ENCODE measurements around the gene KSR1. TPM values are rescaled to one million over a fixed set of nuclear protein-coding genes. Genes with fewer than 3 reads are reported as not detected.
A peak's percentile ranks its signal among the peaks of the same experiment; 100 is the strongest.
"Not testable (repeated sequence)": the region's sequence is repeated elsewhere in the genome, so short reads cannot be mapped to it uniquely, and the experiment has no call there.

KSR1 gene
- total RNA-seq, 2 donors from 2014 or later: 99.9 to 142 TPM

- H3K27ac ChIP-seq: no peak overlapping the region
- H3K9me3 ChIP-seq: no peaks in the 10 kb centered on the region
- ATAC-seq: no peak
- H3K4me1 ChIP-seq: peaks cover 41% of the 10 kb centered on the region
- no peaks in the 10 kb centered on the region for H3K27me3 ChIP-seq
- no peak overlapping the region for H3K4me3 ChIP-seq
- no peaks in the 10 kb centered on the region for H3K36me3 ChIP-seq (replicated peaks in 1 of 2; ENCODE audit: insufficient read depth in 1 of 2, low read depth in 2 of 2)
- intact Hi-C loops (cut with DNase I): no loop called here
- 93 to 98% methylated on average over 4 of the region's 4 CpGs for WGBS, 2 donors
- TF ChIP-seq POLR2A (IDR thresholded peaks at IDR 0.05) (no peak), CTCF (IDR thresholded peaks at IDR 0.05) (no peak)
- no peak for DNase-seq
Observed at GRCh38 chr17:27463235-27463677, 7.0 kb downstream of the KSR1 start.

GRCh38 chr17:27464019-27464418, 7.8 kb downstream of the KSR1 start:
- H3K36me3 ChIP-seq (replicated peaks in 1 of 2; ENCODE audit: insufficient read depth in 1 of 2, low read depth in 2 of 2); intact Hi-C loops (cut with DNase I); H3K27me3 ChIP-seq; DNase-seq; ATAC-seq; H3K4me3 ChIP-seq; H3K27ac ChIP-seq; H3K9me3 ChIP-seq: not testable (repeated sequence)
- H3K4me1 ChIP-seq: peaks cover 41% of the 10 kb centered on the region
- WGBS, 2 donors: 47 to 73% methylated on average over 2 to 3 of the region's 3 CpGs

- Histone ChIP-seq H3K36me3 (replicated peaks in 1 of 2; ENCODE audit: insufficient read depth in 1 of 2, low read depth in 2 of 2) (no peaks in the 10 kb centered on the region), H3K4me1 (peaks cover 41% of the 10 kb centered on the region), H3K27me3 (no peaks in the 10 kb centered on the region), H3K27ac (no peak overlapping the region), H3K4me3 (no peak overlapping the region), H3K9me3 (no peaks in the 10 kb centered on the region)
- WGBS, 2 donors: 81 to 91% methylated on average over 1 of the region's 1 CpG
- ATAC-seq: no peak
- TF ChIP-seq CTCF (IDR thresholded peaks at IDR 0.05) (no peak), POLR2A (IDR thresholded peaks at IDR 0.05) (no peak)
- intact Hi-C loops (cut with DNase I): no loop called here
- DNase-seq: no peak
Observed at GRCh38 chr17:27464431-27464830, 8.2 kb downstream of the KSR1 start.

- DNase-seq; H3K9me3 ChIP-seq; H3K4me3 ChIP-seq; H3K36me3 ChIP-seq (replicated peaks in 1 of 2; ENCODE audit: insufficient read depth in 1 of 2, low read depth in 2 of 2); ATAC-seq; H3K27ac ChIP-seq; H3K27me3 ChIP-seq; intact Hi-C loops (cut with DNase I): not testable (repeated sequence)
- H3K4me1 ChIP-seq: peaks cover 39% of the 10 kb centered on the region
- 69 to 89% methylated on average over 2 of the region's 2 CpGs for WGBS, 2 donors
Observed at GRCh38 chr17:27465875-27466274, 9.6 kb downstream of the KSR1 start.

- peaks cover 39% of the 10 kb centered on the region for H3K4me1 ChIP-seq
- no peak for ATAC-seq
Observed at GRCh38 chr17:27466376-27466742, 10.1 kb downstream of the KSR1 start.

More at GRCh38 chr17:27466376-27466742, 10.1 kb downstream of the KSR1 start:
- peak overlapping the region in 1 of 4 donors; percentile 7 for H3K27ac ChIP-seq
- no peak overlapping the region for H3K4me3 ChIP-seq
- WGBS, 2 donors: 68 to 78% methylated on average over 3 of the region's 3 CpGs
- TF ChIP-seq CTCF (IDR thresholded peaks at IDR 0.05) (no peak), POLR2A (IDR thresholded peaks at IDR 0.05) (no peak)
- no peaks in the 10 kb centered on the region for H3K27me3 ChIP-seq
- intact Hi-C loops (cut with DNase I): no loop called here
- H3K36me3 ChIP-seq (replicated peaks in 1 of 2; ENCODE audit: insufficient read depth in 1 of 2, low read depth in 2 of 2): no peaks in the 10 kb centered on the region
- DNase-seq: no peak
- no peaks in the 10 kb centered on the region for H3K9me3 ChIP-seq
